CD4-positive, alpha-beta memory T cell (primary cell): ENCODE measurements around the gene RAB9A. TPM values are rescaled to one million over a fixed set of nuclear protein-coding genes. Genes with fewer than 3 reads are reported as not detected.
"Not testable (repeated sequence)": the region's sequence is repeated elsewhere in the genome, so short reads cannot be mapped to it uniquely, and the experiment has no call there.

Source experiments
- CTCF ChIA-PET: fragments of 350-600 bp; sonication (Branson Sonifier 250); formaldehyde crosslinking; loops from one replicate; lab custom pipeline; 2021; ENCODE audit warnings: inconsistent platforms; ENCODE audit not compliant: partially characterized antibody; lab: Charles Lee
- POLR2A ChIA-PET: fragments of 350-600 bp; sonication (Branson Sonifier 250); formaldehyde crosslinking; loops from one replicate; lab custom pipeline; 2021; ENCODE audit not compliant: partially characterized antibody; lab: Charles Lee
- DNase-seq, 5 donors: peaks; one replicate each; pipeline versions ENCODE4 v3.0.0 to v3.0.0-alpha.2; 2020 to 2022; ENCODE audit warnings: mixed read lengths in 1 of 5
- H3K27ac ChIP-seq: one replicate; pipeline ENCODE4 v1.7.0; 2013; ENCODE audit warnings: low read depth, low read length
- H3K27me3 ChIP-seq: 2 replicates; pipeline ENCODE4 v1.7.0; 2013; ENCODE audit warnings: mild to moderate bottlenecking, low read length, moderate library complexity; ENCODE audit not compliant: insufficient read depth
- H3K36me3 ChIP-seq: 2 replicates; pipeline ENCODE4 v1.7.0; 2013; ENCODE audit warnings: mild to moderate bottlenecking, low read length, moderate library complexity; ENCODE audit not compliant: insufficient read depth
- H3K4me1 ChIP-seq: 2 replicates; pipeline ENCODE4 v1.7.0; 2013; ENCODE audit warnings: mild to moderate bottlenecking, low read length, moderate library complexity; ENCODE audit not compliant: insufficient read depth
- H3K4me3 ChIP-seq, 2 donors: one replicate each; pipeline ENCODE4 v1.7.0; 2013; ENCODE audit warnings: low read length in 2 of 2, mild to moderate bottlenecking in 1 of 2
- H3K9me3 ChIP-seq, 2 donors: one replicate each; pipeline ENCODE4 v1.7.0; 2013; ENCODE audit warnings: low read length in 2 of 2, control low read depth in 1 of 2; ENCODE audit not compliant: control insufficient read depth in 1 of 2
- H3K27ac Mint-ChIP-seq, 7 donors: one replicate each; pipeline ENCODE4 v1.8.0; 2020 to 2021; ENCODE audit warnings: mixed read lengths in 7 of 7, mild to moderate bottlenecking in 6 of 7, inconsistent platforms in 3 of 7, moderate library complexity in 3 of 7
- H3K27me3 Mint-ChIP-seq, 2 donors: one replicate each; pipeline ENCODE4 v1.8.0; 2020 to 2021; ENCODE audit warnings: mixed read lengths in 2 of 2
- H3K36me3 Mint-ChIP-seq, 2 donors: one replicate each; pipeline ENCODE4 v1.8.0; 2020 to 2021; ENCODE audit warnings: mixed read lengths in 2 of 2, inconsistent platforms in 1 of 2, mild to moderate bottlenecking in 1 of 2
- H3K4me1 Mint-ChIP-seq, 4 donors: one replicate each; pipeline ENCODE4 v1.8.0; 2020 to 2021; ENCODE audit warnings: mixed read lengths in 4 of 4, mild to moderate bottlenecking in 1 of 4
- H3K4me3 Mint-ChIP-seq, 8 donors: one replicate each; pipeline ENCODE4 v1.8.0; 2020 to 2021; ENCODE audit warnings: mixed read lengths in 8 of 8, mild to moderate bottlenecking in 7 of 8, moderate library complexity in 6 of 8, inconsistent platforms in 3 of 8
- H3K9me3 Mint-ChIP-seq, 8 donors: one replicate each; pipeline ENCODE4 v1.8.0; 2020 to 2021; ENCODE audit warnings: mixed read lengths in 8 of 8, mild to moderate bottlenecking in 5 of 8, inconsistent platforms in 3 of 8, moderate library complexity in 1 of 8
- intact Hi-C: fragments of 100-400 bp; cut with micrococcal nuclease; formaldehyde crosslinking; loops from one replicate; pipeline ENCODE4 v1.15.1; 2023
- polyA plus RNA-seq, 2 donors: library from polyadenylated mRNA; unstranded; fragments of 300-500 nt; fragmentation: Illumina TruSeq; gene quantifications; one replicate each; pipeline ENCODE4 v1.2.3, GENCODE V29; 2021
- total RNA-seq, 2 experiments: library from RNA; stranded (reverse); gene quantifications; one replicate each; pipeline ENCODE4 v1.2.3, GENCODE V29; 2021

The RAB9A gene
- total and polyA plus RNA-seq, 4 experiments from 2014 or later, result 19.9 to 33.4 (median 27.2) TPM

GRCh38 chrX:13679700-13680099 lies 9.2 kb upstream of the RAB9A start:
- H3K4me1 ChIP-seq, H3K9me3 Mint-ChIP-seq, H3K27ac ChIP-seq, DNase-seq, H3K27ac Mint-ChIP-seq, H3K27me3 ChIP-seq, H3K36me3 Mint-ChIP-seq, H3K4me1 Mint-ChIP-seq, H3K4me3 Mint-ChIP-seq, CTCF ChIA-PET, H3K27me3 Mint-ChIP-seq, H3K4me3 ChIP-seq, intact Hi-C loops, H3K9me3 ChIP-seq, H3K36me3 ChIP-seq: not testable (repeated sequence)
- POLR2A ChIA-PET, result interaction anchor here (1.2 kb wide), 1 partner anchor 9 kb away, joined by 3 read pairs; the partner anchor contains the start of gene RAB9A

DNA sequence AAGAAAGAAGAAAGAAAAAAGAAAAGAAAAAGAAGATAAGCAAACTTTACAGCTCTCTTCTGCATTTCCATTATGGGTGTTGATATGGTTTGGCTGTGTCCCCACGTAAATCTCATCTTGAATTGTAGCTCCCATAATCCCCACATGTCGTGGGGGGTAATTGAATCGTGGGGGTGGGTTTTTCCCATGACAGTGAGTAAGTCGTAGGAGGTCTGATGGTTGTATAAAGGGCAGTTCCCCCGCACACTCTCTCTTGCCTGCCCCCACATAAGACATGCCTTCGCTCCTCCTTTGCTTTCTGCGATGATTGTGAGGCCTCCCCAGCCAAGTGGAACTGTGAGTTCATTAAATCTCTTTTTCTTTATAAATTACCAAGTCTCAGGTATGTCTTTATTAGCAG lies 7.3 kb upstream of the RAB9A start:
- Mint-ChIP-seq H3K27ac (no peak overlapping the region), H3K4me3 (no peak overlapping the region), H3K9me3 (peaks cover 0 to 7% (median 0%) of the 10 kb centered on the region in 8 donors), H3K36me3 (peaks cover 2 to 5% of the 10 kb centered on the region in 2 donors), H3K27me3 (no peaks in the 10 kb centered on the region), H3K4me1 (peaks cover 0 to 12% (median 8%) of the 10 kb centered on the region in 4 donors)
- Histone ChIP-seq H3K9me3 (no peaks in the 10 kb centered on the region), H3K4me3 (no peak overlapping the region), H3K4me1 (no peaks in the 10 kb centered on the region), H3K27ac (no peak overlapping the region), H3K36me3 (no peaks in the 10 kb centered on the region), H3K27me3 (no peaks in the 10 kb centered on the region)
- DNase-seq, result no peak
- intact Hi-C loops, result no loop called here
- POLR2A ChIA-PET, result no interaction called here
- CTCF ChIA-PET, result no interaction called here

DNA sequence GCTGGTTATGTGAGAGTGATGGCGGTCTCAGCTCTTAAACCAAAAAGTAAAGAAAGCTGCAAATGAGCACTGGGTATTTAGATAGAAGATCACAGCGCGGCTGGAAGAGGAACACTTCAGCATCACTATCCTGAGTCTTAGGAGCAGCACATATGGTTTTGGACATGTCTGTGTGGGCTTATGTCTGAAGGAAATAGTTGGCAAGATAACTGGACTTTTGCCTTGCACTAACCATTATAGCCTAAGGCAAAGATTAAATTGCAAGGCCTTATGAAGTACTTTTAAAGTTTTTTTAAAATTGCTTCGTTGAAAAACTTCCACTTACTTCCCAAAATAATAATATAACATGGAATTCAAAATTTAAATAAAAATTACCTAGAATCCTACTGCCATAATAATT lies 4.6 kb upstream of the RAB9A start:
- Mint-ChIP-seq H3K9me3 (peaks cover 0 to 5% (median 0%) of the 10 kb centered on the region in 8 donors), H3K27me3 (no peaks in the 10 kb centered on the region), H3K36me3 (peaks cover 5 to 6% of the 10 kb centered on the region in 2 donors), H3K27ac (peak overlapping the region in 1 of 7 donors; percentile 1), H3K4me3 (no peak overlapping the region), H3K4me1 (peaks cover 5 to 32% (median 19%) of the 10 kb centered on the region in 4 donors)
- CTCF ChIA-PET, result no interaction called here
- intact Hi-C loops, result no loop called here
- no peak overlapping the region for H3K4me3 ChIP-seq
- no peaks in the 10 kb centered on the region for H3K9me3 ChIP-seq
- H3K36me3 ChIP-seq, result no peaks in the 10 kb centered on the region
- POLR2A ChIA-PET, result no interaction called here
- DNase-seq, result no peak
- H3K27me3 ChIP-seq, result no peaks in the 10 kb centered on the region
- H3K27ac ChIP-seq, result no peak overlapping the region
- H3K4me1 ChIP-seq, result peaks cover 11% of the 10 kb centered on the region

DNA sequence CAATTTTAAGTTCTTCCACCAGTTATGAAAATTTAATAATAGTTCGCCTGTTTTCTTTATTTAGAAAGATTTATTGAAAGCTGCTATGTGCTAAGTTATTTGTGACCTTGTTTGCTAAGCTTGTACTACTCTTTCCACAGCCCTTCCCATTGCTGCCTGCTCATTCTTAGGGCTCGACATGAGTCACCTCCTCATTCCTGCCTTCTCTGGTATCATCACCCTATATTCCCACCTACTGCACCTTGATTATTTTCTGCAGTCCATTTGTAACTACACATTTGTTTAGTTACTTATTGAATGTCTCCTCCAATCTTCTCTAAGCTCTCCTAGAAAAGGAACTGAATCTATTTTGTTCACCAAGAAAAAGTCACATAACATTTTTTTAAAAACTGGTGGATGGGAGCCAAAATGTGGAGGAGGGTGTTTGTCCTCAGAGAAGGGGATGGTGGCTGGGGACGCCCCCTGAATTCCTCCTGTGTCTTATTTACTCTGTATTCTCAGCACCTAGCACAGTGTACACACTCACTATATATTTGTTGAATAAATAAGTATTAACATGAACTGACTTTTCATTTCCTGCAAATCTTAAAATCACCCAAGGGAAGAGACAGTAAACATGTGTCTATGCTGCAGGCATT lies 3.7 kb upstream of the RAB9A start:
- H3K4me3 Mint-ChIP-seq, result peak overlapping the region in 3 of 8 donors; percentile 0 to 7 (median 1)

DNA sequence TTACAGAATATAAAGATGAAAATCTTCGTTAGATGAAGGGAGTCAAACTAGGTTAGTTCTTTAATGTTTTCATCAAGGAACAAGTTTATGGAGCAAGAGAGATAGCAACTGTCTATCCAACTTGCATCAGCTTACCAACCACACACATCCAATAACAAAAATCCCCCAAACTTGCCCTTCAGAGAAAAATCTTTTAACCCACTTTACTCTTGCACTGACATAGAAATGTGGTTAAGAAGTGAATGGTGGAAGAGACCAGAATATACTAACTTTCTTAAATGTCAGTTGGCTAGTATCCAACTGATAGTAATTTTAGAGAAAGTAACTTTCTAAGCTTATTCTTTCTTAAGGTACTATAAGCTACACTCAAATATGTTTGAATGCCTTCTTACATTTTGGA lies 1.7 kb upstream of the RAB9A start:
- H3K4me1 Mint-ChIP-seq, result peaks cover 16 to 58% (median 37%) of the 10 kb centered on the region in 4 donors
- intact Hi-C loops, result no loop called here

More for the DNA sequence above, 3.7 kb upstream of the RAB9A start:
- Mint-ChIP-seq H3K36me3 (peaks cover 5 to 11% of the 10 kb centered on the region in 2 donors), H3K27ac (peak overlapping the region in 5 of 7 donors; percentile 1 to 74 (median 14)), H3K9me3 (peaks cover 0 to 3% (median 0%) of the 10 kb centered on the region in 8 donors), H3K4me1 (peaks cover 6 to 41% (median 24%) of the 10 kb centered on the region in 4 donors), H3K27me3 (no peaks in the 10 kb centered on the region)
- H3K4me1 ChIP-seq, result peaks cover 13% of the 10 kb centered on the region
- no peak overlapping the region for H3K27ac ChIP-seq
- H3K9me3 ChIP-seq, result no peaks in the 10 kb centered on the region
- H3K4me3 ChIP-seq, result no peak overlapping the region
- CTCF ChIA-PET, result no interaction called here
- no peak for DNase-seq
- H3K36me3 ChIP-seq, result no peaks in the 10 kb centered on the region
- POLR2A ChIA-PET, result interaction anchor here (1.5 kb wide), 1 partner anchor 32 kb away, joined by 4 read pairs; the partner anchor contains the start of gene TCEANC
- no peaks in the 10 kb centered on the region for H3K27me3 ChIP-seq
- intact Hi-C loops, result no loop called here

DNA sequence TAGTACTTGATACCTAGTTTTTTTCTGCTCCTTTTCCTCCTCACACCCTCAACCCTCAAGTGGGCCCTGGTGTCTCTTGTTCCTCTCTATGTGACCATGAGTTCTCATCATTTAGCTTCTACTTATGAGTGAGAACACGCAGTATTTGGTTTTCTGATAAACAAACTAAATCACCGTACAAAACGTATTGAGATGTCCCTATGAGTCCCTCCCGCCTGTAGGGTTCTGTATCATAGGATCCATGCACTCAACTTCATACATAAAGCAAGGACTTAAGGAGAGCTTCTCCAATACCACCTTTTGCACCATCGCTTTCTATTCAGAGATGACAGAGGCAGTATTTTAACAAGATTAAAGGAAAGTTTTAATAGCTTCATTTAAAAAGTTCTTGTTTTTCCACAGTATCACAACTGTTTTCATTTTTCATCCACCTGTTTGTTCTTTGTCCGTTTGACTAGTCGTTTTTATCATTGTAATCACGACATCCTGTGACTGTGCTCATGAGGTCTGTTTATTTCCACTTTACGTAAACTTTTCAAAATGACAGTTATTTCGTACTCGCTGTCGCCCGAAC lies 457 bp upstream of the RAB9A start:
- peaks cover 41% of the 10 kb centered on the region for H3K4me1 ChIP-seq
- H3K36me3 ChIP-seq, result no peaks in the 10 kb centered on the region
- Mint-ChIP-seq H3K27ac (peak overlapping the region; percentile 94 to 97 (median 96)), H3K4me3 (peak overlapping the region; percentile 89 to 96 (median 93)), H3K36me3 (peaks cover 0 to 11% of the 10 kb centered on the region in 2 donors), H3K4me1 (peaks cover 28 to 70% (median 48%) of the 10 kb centered on the region in 4 donors), H3K27me3 (no peaks in the 10 kb centered on the region), H3K9me3 (no peaks in the 10 kb centered on the region)
- ChIA-PET POLR2A (interaction anchor here (0.9 to 2.9 kb wide), 14 partner anchors 8 to 341 kb away, joined by 3 to 42 read pairs (median 8); partner anchors contain the start of genes GEMIN8, OFD1, TCEANC and TRAPPC2), CTCF (interaction anchor here (0.8 to 1.8 kb wide), 5 partner anchors 19 to 341 kb away, joined by 3 to 6 read pairs (median 5); partner anchors contain the start of genes GEMIN8, OFD1 and TRAPPC2)
- H3K27ac ChIP-seq, result peak overlapping the region; percentile 87
- DNase-seq, result no peak
- peak overlapping the region; percentile 20 to 52 for H3K4me3 ChIP-seq
- intact Hi-C loops, result loop anchor here (2.0 kb wide), 1 partner anchor 36 kb away; the partner anchor contains the start of gene TCEANC
- no peaks in the 10 kb centered on the region for H3K9me3 ChIP-seq
- no peaks in the 10 kb centered on the region for H3K27me3 ChIP-seq

More for the DNA sequence above, 1.7 kb upstream of the RAB9A start:
- DNase-seq, result no peak
- no peak overlapping the region for H3K27ac ChIP-seq
- Mint-ChIP-seq H3K27me3 (no peaks in the 10 kb centered on the region), H3K9me3 (peaks cover 0 to 3% (median 0%) of the 10 kb centered on the region in 8 donors), H3K4me3 (peak overlapping the region in 4 of 8 donors; percentile 2 to 96 (median 78)), H3K36me3 (peaks cover 0 to 10% of the 10 kb centered on the region in 2 donors), H3K27ac (peak overlapping the region in 6 of 7 donors; percentile 0 to 97 (median 70))
- no peak overlapping the region for H3K4me3 ChIP-seq
- H3K4me1 ChIP-seq, result peaks cover 30% of the 10 kb centered on the region
- H3K27me3 ChIP-seq, result no peaks in the 10 kb centered on the region
- CTCF ChIA-PET, result interaction anchor here (1.0 to 1.6 kb wide), 4 partner anchors 10 to 62 kb away, joined by 3 to 5 read pairs (median 4); partner anchors contain the start of genes OFD1 and TRAPPC2
- POLR2A ChIA-PET, result interaction anchor here (0.8 to 2.9 kb wide), 8 partner anchors 11 to 50 kb away, joined by 3 to 42 read pairs (median 12); partner anchors contain the start of genes OFD1, TCEANC and TRAPPC2
- no peaks in the 10 kb centered on the region for H3K9me3 ChIP-seq
- H3K36me3 ChIP-seq, result no peaks in the 10 kb centered on the region
